ENCODE measurements around the gene BECN2.
A peak's percentile ranks its signal among the peaks of the same experiment; 100 is the strongest.

DNA sequence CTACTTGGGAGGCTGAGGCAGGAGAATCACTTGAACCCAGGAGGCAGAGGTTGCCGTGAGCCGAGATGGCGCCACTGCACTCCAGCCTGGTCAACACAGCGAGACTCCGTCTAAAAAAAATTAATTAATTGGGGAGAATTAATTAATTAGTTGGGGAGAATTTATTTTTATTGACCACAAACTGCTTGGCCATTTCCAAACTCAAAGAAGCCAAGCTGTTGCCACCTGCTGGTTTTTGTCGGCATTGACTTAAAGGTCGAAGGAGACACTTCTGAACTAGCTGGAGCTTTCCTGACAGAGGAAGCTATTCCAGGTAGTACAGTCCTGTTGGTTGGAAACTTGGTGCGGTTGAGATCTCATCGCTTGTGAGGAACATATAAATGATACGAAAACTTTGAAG, 28.2 kb downstream of the BECN2 start:
- no peak for TF ChIP-seq POLR2A (IDR thresholded peaks at IDR 0.05)
- TF ChIP-seq, protein P1, sequence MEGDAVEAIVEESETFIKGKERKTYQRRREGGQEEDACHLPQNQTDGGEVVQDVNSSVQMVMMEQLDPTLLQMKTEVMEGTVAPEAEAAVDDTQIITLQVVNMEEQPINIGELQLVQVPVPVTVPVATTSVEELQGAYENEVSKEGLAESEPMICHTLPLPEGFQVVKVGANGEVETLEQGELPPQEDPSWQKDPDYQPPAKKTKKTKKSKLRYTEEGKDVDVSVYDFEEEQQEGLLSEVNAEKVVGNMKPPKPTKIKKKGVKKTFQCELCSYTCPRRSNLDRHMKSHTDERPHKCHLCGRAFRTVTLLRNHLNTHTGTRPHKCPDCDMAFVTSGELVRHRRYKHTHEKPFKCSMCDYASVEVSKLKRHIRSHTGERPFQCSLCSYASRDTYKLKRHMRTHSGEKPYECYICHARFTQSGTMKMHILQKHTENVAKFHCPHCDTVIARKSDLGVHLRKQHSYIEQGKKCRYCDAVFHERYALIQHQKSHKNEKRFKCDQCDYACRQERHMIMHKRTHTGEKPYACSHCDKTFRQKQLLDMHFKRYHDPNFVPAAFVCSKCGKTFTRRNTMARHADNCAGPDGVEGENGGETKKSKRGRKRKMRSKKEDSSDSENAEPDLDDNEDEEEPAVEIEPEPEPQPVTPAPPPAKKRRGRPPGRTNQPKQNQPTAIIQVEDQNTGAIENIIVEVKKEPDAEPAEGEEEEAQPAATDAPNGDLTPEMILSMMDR (IDR thresholded peaks at IDR 0.05), result peak; percentile 42 to 65 (median 55)
